Prostate gland (tissue), 2 donors: ENCODE measurements around the gene FADS2.

Experiments
- POLR2A ChIP-seq: fragments of 450-650 bp; IDR thresholded peaks from one replicate; pipeline ENCODE4 v1.6.1; 2016; ENCODE audit warnings: antibody characterized with exemption, mild to moderate bottlenecking
- POLR2AphosphoS5 ChIP-seq: sonication (generic); formaldehyde crosslinking; IDR thresholded peaks from one replicate; pipeline ENCODE4 v1.6.1; 2017; ENCODE audit warnings: antibody characterized with exemption
- TF ChIP-seq, protein P1 (sequence below), 4 experiments: fragments of 200-600 bp in 2 of 4; fragments of 450-650 bp in 2 of 4; sonication (generic) in 2 of 4; IDR thresholded peaks; 1 replicate in 3 of 4; 2 replicates in 1 of 4; pipeline ENCODE4 v1.5.1; 2016 to 2019; ENCODE audit warnings: antibody characterized with exemption in 4 of 4, mild to moderate bottlenecking in 2 of 4, moderate library complexity in 2 of 4

DNA sequence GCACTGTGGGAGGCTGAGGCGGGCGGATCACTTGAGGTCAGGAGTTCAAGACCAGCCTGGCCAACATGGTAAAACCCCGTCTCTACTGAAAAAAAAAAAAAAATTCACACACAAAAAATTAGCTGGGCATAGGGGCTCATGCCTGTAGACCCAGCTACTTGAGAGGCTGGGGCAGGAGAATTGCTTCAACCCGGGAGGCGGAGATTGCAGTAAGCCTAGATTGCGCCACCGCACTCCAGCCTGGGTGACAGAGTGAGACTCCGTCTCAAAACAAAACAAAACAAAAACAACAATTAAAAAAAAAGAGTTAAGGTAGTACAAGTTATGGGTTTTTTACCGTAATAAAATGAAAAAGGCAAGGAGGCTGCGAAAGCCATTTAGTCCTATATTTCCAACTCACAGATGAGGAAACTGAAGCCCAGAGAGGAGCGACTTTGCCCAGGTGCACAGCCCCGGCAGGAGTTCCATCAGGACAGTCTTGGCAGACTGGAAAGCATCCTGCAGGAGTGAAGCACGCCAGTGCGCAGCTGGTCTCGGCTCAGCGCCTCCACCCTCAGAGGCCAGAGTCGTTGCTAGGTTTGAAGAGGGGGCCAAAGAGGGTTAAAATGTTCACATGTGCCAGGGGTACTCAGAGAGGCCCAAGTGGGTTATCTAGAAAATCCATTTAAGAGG is 67.1 kb downstream of the FADS2 start:
- no peak for TF ChIP-seq POLR2A
- TF ChIP-seq, protein P1, sequence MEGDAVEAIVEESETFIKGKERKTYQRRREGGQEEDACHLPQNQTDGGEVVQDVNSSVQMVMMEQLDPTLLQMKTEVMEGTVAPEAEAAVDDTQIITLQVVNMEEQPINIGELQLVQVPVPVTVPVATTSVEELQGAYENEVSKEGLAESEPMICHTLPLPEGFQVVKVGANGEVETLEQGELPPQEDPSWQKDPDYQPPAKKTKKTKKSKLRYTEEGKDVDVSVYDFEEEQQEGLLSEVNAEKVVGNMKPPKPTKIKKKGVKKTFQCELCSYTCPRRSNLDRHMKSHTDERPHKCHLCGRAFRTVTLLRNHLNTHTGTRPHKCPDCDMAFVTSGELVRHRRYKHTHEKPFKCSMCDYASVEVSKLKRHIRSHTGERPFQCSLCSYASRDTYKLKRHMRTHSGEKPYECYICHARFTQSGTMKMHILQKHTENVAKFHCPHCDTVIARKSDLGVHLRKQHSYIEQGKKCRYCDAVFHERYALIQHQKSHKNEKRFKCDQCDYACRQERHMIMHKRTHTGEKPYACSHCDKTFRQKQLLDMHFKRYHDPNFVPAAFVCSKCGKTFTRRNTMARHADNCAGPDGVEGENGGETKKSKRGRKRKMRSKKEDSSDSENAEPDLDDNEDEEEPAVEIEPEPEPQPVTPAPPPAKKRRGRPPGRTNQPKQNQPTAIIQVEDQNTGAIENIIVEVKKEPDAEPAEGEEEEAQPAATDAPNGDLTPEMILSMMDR (IDR thresholded peaks at IDR 0.05): no peak
- TF ChIP-seq POLR2AphosphoS5: no peak
